ENCODE measurements around the gene TREH.
"Not testable (repeated sequence)": the region's sequence is repeated elsewhere in the genome, so short reads cannot be mapped to it uniquely, and the experiment has no call there.

Gene TREH

GRCh38 chr11:118679483-118679882, at the start of gene TREH:
TREH (minus strand) TSS chr11:118679650; CDS start chr11:118679627, 23 bp downstream.
- DNase-seq = no peak

DNA sequence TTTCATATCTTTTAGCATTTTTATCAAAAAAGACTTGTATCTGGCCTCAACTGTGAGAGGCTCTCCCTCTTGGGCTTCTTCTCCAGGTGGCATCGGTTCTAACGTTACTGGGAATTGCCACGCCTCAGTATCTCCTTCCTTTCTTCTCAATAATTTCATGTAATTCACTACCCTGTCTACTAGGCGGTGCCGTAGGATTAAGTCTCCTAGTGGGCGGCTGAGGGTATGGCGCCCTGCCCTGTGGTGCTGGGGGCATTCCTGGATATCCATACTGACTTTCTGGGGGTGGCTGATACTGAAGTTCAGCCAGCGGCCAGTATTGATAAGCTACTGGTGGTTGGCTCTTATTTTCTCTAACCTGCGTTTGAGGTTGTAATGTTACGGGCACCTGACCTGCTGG, 48.7 kb upstream of the TREH start:
- not testable (repeated sequence) for DNase-seq

DNA sequence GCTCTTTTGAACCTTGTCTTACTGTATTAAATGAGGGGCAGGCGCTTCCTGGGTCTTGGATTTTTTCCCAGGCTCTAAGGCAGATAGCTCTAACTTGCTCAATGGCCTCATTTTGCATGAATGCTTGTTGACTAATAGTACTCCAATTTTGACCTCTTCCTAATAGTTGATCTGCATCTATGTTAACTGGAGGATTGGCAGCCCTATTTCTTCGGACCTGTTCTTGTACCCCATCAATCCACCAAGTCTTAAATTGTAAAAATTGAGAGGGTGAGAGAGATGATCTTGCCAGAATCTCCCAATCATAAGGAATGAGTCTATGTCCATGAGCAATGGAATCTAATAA, 48.2 kb upstream of the TREH start:
- DNase-seq = not testable (repeated sequence)

- not testable (repeated sequence) for DNase-seq
These were observed 47.7 kb upstream of the TREH start for GRCh38 chr11:118727001-118727720.

GRCh38 chr11:118721478-118722015, 42.1 kb upstream of the TREH start:
- not testable (repeated sequence) for DNase-seq

DNA sequence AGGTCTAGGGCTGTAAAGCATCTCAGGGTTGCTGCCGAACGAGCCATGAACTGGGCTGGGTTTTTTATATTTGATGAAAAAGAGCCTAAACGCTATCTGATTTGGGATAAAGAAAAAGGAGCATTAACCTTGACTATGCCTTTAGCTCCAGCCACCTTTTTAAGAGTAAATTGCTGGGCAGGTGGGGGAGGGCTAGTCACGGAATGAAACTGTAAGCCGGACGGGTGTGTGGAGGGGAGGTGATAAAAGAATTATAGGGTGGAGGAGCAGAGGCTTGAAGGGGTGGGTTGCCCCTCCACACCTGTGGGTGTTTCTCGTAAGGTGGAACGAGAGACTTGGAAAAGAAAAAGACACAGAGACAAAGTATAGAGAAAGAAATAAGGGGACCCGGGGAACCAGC, 41.3 kb upstream of the TREH start:
- DNase-seq = not testable (repeated sequence)

GRCh38 chr11:118720078-118720477, 40.6 kb upstream of the TREH start:
- DNase-seq = not testable (repeated sequence)

DNA sequence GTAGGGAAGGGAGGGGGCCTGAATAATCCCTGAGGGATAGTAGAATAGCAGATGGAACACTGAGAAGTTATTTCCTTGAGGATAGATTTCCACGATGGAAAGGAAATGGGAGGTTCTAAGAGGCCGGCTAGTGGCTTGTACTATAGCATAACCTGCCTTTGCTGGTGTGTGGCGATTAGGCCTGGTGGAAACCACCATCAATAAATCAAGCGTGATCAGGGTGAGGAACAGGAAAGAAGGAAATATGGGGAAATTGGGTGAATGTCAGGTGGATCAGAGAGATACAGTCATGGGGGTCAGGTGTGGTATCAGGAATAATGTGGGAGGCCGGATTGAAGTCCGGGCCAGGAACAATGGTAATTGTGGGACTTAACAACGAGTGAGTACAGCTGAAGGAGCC, 39.1 kb upstream of the TREH start:
- DNase-seq = not testable (repeated sequence)

DNA sequence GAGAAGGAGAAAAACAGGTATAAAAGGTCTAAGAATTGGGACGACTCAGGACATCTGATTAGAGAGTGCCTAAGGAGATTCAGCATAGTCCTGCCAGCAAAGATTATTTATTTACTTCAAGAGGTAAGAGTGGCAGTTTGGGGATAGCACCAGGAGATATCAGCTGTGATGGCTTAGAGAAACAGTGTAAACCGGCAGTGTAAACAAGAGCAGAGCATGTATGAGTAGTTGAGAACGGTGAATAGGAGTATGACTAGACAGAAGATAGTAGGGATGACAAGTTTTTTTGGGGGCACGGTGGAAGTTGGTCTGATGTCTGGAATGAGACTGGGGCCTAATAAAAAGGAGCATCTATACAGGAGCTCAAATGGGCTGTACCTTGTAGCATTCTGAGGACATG, 38.3 kb upstream of the TREH start:
- not testable (repeated sequence) for DNase-seq

- not testable (repeated sequence) for DNase-seq
These were observed 37.8 kb upstream of the TREH start for GRCh38 chr11:118717221-118717620.

GRCh38 chr11:118715837-118716260, 36.4 kb upstream of the TREH start:
- peak; percentile 36 for DNase-seq

- no peak for DNase-seq
These were observed 35.9 kb upstream of the TREH start for GRCh38 chr11:118715245-118715831.

DNA sequence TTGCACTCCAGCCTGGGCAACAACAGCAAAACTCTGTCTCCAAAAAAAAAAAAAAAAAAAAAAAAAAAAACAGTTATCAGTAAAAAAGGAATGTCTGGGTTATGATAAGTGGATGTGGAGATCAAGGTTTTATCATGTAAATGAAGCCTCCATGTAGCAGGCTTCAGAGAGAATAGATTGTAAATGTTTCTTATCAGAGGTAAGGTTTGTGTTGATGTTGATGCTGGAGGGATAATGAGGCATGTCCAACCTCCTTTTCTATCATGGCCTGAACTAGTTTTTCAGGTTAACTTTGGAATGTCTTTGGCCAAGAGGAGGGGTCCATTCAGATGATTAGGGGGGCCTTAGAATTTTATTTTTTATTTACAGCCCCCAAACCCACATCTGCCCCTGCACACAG, 35.4 kb upstream of the TREH start:
- DNase-seq = no peak

DNA sequence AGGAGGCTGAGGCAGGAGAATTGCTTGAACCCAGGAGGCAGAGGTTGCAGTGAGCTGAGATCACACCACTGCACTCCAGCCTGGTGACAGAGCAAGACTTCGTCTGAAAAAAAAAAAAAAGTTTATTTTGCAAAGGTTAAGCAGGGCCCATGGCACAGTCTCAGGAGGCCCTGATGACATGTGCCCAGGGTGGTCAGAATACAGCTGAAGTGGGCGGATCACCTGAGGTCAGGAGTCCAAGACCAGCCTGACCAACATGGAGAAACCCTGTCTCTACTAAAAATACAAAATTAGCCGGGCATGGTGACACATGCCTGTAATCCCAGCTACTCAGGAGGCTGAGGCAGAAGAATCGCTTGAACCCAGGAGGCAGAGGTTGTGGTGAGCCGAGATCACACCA, 35.0 kb upstream of the TREH start:
- not testable (repeated sequence) for DNase-seq

DNA sequence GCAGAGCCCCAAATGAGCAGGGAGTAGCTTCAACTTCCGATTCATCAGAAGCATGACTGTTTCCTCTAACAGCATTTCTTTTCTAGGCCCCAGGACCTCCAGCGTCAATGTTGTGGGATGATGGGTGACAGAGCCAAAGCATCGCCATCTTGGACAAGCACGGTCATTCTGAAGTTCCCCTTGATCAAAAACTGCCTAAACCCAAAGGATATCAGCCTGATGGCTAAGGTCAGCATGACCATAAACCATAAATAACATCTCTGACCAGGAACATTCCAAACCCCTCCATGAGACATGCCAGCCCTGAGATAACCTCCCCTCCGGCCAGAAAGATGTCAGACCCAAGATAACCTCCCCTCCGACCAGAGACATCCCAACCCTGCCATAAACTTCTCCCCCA, 28.8 kb upstream of the TREH start:
- DNase-seq = no peak

- DNase-seq = no peak
These were observed 27.0 kb upstream of the TREH start for GRCh38 chr11:118706546-118706825.

GRCh38 chr11:118705791-118706545, 26.5 kb upstream of the TREH start:
- DNase-seq = no peak

DNA sequence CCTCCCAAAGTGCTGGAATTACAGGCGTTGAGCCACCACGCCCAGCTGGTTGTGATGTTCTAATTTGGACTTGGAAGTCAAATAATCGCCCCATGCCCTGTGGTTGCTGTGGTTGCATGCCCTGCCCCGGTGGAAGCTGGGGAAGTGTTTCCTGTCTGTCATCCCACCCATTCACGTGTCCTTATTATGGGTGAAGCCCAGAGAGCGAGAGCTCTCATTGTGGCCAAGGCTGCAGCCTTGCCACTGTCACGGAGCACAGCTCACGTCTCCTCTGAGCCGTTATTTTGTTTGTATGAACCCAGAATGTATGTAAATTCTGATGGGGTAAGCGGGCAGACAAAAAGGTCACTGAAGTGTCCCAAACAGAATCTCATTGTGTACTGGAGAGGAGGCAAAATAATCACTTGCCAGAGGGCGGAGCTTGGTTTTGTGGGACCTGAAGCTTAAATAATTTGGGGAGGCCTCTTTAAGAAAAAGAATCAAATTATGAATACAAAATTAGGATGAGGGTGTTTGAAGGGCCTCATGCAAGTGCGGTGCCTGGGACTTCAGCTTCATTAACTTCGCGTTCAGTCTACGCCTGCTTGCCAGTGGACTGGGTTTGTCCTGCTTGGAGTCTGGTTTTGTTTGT, 25.8 kb upstream of the TREH start:
- no peak for DNase-seq

- DNase-seq = no peak
These were observed 24.2 kb upstream of the TREH start for GRCh38 chr11:118703563-118704106.

DNA sequence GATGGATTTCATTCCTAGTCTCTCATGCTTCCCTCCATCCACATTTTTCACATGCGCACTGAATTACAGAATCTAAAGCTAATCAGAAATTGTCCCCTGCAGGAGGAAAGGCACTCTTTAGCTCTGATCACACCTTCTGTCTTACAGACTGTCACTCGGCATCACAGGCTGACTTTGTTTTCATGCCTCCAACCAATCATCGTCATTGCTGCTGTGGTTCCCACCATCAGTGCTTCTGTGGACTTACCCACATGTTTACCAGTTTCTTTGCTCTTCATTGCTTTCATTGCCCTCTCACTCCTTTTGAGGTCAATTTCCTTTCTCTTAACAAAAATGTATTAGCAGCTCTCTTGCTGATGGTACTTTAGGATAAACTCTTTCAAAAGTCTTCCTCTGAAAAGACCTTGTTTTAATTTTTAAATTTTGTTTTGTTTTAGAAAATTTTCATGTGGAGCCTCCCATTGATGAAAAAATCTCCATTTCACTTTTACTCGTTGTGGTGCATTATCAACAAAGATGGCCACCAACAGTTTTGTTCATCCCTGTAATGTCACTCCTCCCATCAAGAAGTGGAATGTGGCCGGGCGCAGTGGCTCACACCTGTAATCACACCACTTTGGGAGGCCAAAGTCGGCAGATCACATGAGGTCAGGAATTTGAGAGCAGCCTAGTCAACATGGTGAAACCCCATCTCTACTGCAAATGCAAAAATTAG, 20.2 kb upstream of the TREH start:
- no peak for DNase-seq

DNA sequence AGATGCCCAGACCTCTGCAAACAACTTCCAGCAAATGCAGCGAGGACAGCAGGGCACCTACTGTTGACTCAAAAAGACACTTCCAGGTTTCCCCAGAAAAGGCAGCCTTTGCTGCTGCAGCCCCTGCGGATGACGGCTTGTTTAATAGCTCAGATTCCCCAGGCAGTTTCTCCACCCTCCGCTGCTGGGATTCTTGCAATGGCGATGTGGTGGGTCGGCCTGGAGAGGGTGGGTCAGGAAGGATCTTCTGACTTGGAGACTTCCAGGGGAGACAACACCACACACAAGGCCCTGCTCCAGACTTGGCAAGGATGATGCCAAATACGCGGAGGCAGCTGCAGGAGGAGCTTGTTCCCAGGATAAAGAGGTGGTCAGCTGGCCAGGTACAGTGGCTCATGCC, 17.9 kb upstream of the TREH start:
- no peak for DNase-seq

DNA sequence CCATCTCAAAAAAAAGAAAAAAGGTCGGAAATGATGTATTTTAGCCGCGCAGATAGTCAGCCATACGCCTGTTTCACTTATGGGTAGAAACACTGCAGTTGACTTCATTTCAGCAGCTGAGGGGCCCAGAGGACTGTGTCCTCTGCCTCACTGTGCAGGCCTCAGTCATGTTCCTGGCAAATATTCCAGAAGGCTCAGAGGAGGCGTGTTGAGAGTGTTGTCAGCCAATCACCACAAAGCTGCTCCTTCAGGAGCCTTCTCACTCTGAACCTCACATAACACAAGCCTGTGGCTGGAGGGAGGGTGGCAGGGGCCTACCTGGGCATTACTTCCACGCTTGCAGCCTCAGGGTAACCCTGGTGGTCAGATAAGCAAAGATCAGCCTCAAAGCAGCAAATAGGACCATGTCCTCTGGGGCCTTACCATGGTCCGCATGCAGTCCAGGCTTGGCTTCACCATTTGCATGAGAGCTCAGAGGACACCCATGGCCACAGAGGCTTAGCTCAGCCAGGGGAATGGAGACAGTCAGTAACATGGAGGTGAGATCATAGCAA, 17.3 kb upstream of the TREH start:
- no peak for DNase-seq

Data from NCI-H187 treated with DMSO at 0.1 percent for 48 hours (cell line).